ENCODE results near the gene HMG20B.

The HMG20B gene

GRCh38 chr19:3617463-3617862, 44.7 kb downstream of the HMG20B start:
- TF ChIP-seq, protein P1, sequence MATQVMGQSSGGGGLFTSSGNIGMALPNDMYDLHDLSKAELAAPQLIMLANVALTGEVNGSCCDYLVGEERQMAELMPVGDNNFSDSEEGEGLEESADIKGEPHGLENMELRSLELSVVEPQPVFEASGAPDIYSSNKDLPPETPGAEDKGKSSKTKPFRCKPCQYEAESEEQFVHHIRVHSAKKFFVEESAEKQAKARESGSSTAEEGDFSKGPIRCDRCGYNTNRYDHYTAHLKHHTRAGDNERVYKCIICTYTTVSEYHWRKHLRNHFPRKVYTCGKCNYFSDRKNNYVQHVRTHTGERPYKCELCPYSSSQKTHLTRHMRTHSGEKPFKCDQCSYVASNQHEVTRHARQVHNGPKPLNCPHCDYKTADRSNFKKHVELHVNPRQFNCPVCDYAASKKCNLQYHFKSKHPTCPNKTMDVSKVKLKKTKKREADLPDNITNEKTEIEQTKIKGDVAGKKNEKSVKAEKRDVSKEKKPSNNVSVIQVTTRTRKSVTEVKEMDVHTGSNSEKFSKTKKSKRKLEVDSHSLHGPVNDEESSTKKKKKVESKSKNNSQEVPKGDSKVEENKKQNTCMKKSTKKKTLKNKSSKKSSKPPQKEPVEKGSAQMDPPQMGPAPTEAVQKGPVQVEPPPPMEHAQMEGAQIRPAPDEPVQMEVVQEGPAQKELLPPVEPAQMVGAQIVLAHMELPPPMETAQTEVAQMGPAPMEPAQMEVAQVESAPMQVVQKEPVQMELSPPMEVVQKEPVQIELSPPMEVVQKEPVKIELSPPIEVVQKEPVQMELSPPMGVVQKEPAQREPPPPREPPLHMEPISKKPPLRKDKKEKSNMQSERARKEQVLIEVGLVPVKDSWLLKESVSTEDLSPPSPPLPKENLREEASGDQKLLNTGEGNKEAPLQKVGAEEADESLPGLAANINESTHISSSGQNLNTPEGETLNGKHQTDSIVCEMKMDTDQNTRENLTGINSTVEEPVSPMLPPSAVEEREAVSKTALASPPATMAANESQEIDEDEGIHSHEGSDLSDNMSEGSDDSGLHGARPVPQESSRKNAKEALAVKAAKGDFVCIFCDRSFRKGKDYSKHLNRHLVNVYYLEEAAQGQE (IDR thresholded peaks at IDR 0.05; ENCODE audit: low read depth): no peak
- no peak for TF ChIP-seq NFIC (IDR thresholded peaks at IDR 0.05)
- no peak for TF ChIP-seq FOXM1 (IDR thresholded peaks at IDR 0.05; ENCODE audit: borderline replicate concordance, low read depth)
- TF ChIP-seq EP300 (IDR thresholded peaks at IDR 0.05; ENCODE audit: borderline replicate concordance): no peak
- TF ChIP-seq ZBTB7A (IDR thresholded peaks at IDR 0.05; ENCODE audit: low read depth): no peak
- no peak for TF ChIP-seq CREB1 (IDR thresholded peaks at IDR 0.05; ENCODE audit: low read depth)
- TF ChIP-seq CEBPB (IDR thresholded peaks at IDR 0.05): no peak
- TF ChIP-seq, protein P2, sequence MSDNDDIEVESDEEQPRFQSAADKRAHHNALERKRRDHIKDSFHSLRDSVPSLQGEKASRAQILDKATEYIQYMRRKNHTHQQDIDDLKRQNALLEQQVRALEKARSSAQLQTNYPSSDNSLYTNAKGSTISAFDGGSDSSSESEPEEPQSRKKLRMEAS (IDR thresholded peaks at IDR 0.05): no peak
- no peak for TF ChIP-seq YY1 (IDR thresholded peaks at IDR 0.05; ENCODE audit: low read depth)

DNA sequence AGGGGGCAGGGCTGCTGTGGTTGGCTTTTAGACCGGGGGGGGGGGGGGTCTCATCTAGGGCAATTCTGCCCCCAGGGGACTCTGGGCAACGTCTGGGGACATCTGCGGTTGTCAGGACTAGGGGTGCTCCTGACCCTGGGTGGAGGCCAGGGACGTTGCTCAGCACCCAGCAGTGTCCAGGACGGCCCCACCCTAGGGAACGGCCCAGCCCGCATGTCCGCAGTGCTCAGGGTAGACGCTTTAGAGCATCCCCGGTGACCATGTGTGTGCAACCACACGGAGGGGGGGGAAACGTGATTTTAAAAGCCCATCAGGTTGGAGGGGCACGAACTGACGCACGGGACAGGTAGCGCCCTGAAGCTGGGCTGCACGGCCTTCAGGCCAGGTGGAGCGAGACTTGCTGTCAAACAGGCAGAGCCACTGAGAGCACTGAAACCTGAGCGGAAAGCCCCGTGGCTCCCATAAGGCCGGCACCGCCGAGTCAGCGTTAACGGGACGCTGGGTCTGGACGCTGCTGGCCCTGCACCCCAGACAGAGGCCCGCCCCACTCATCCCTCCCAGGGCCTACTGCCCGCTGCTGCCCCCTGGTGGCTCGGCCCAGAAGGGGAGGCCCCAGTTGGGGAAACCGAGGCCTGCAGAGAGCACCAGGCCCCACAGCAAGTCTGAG, 45.5 kb downstream of the HMG20B start:
- TF ChIP-seq RAD21 (IDR thresholded peaks at IDR 0.05; ENCODE audit: low read depth) (peak; percentile 64), NFIC (IDR thresholded peaks at IDR 0.05) (no peak), FOXM1 (IDR thresholded peaks at IDR 0.05; ENCODE audit: borderline replicate concordance, low read depth) (no peak), YY1 (IDR thresholded peaks at IDR 0.05; ENCODE audit: low read depth) (no peak), TEAD4 (IDR thresholded peaks at IDR 0.05) (no peak)
- TF ChIP-seq, protein P3, sequence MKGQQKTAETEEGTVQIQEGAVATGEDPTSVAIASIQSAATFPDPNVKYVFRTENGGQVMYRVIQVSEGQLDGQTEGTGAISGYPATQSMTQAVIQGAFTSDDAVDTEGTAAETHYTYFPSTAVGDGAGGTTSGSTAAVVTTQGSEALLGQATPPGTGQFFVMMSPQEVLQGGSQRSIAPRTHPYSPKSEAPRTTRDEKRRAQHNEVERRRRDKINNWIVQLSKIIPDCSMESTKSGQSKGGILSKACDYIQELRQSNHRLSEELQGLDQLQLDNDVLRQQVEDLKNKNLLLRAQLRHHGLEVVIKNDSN (IDR thresholded peaks at IDR 0.05): no peak
- TF ChIP-seq, protein P1 (IDR thresholded peaks at IDR 0.05; ENCODE audit: low read depth): no peak

- TF ChIP-seq, protein P2 (IDR thresholded peaks at IDR 0.05): no peak
- TF ChIP-seq TAF1 (IDR thresholded peaks at IDR 0.05; ENCODE audit: low read depth): no peak
- no peak for TF ChIP-seq FOXM1 (IDR thresholded peaks at IDR 0.05; ENCODE audit: borderline replicate concordance, low read depth)
- TF ChIP-seq, protein P1 (IDR thresholded peaks at IDR 0.05; ENCODE audit: low read depth): no peak
- no peak for TF ChIP-seq YY1 (IDR thresholded peaks at IDR 0.05; ENCODE audit: low read depth)
- TF ChIP-seq CEBPB (IDR thresholded peaks at IDR 0.05): no peak
- no peak for TF ChIP-seq EGR1 (IDR thresholded peaks at IDR 0.05)
- TF ChIP-seq TCF12 (IDR thresholded peaks at IDR 0.05; ENCODE audit: low read depth): no peak
- TF ChIP-seq, protein P3 (IDR thresholded peaks at IDR 0.05): no peak
- TF ChIP-seq TEAD4 (IDR thresholded peaks at IDR 0.05): no peak
- no peak for TF ChIP-seq RAD21 (IDR thresholded peaks at IDR 0.05; ENCODE audit: low read depth)
- TF ChIP-seq CREB1 (IDR thresholded peaks at IDR 0.05; ENCODE audit: low read depth): no peak
- no peak for TF ChIP-seq ZBTB7A (IDR thresholded peaks at IDR 0.05; ENCODE audit: low read depth)
- TF ChIP-seq NFIC (IDR thresholded peaks at IDR 0.05): no peak
- no peak for TF ChIP-seq EP300 (IDR thresholded peaks at IDR 0.05; ENCODE audit: borderline replicate concordance)
These were observed 46.3 kb downstream of the HMG20B start for GRCh38 chr19:3618811-3619630.

DNA sequence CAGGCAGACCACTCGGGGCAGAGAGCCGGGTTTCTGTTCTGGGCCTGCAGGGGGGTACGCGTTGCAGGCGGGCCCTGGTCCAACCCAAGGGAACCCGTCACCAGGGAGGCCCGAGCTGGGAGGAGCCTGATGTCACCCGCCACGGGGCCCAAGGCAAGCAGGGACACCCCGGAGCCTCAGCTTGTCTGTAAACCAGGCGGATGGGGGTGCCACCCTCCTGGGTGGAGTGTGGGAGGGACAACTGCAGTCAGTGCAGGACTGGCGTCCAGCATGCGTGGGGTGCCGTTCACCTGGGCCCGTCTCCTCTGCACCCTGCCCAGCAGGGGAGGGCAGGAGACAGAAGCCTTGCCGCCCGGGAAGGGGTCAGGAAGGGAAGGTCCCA, 46.9 kb downstream of the HMG20B start:
- no peak for TF ChIP-seq EGR1 (IDR thresholded peaks at IDR 0.05)
- no peak for TF ChIP-seq CEBPB (IDR thresholded peaks at IDR 0.05)
- no peak for TF ChIP-seq NFIC (IDR thresholded peaks at IDR 0.05)
- TF ChIP-seq RAD21 (IDR thresholded peaks at IDR 0.05; ENCODE audit: low read depth): no peak
- no peak for TF ChIP-seq TAF1 (IDR thresholded peaks at IDR 0.05; ENCODE audit: low read depth)
- TF ChIP-seq, protein P1 (IDR thresholded peaks at IDR 0.05; ENCODE audit: low read depth): no peak
- no peak for TF ChIP-seq YY1 (IDR thresholded peaks at IDR 0.05; ENCODE audit: low read depth)
- no peak for TF ChIP-seq TCF12 (IDR thresholded peaks at IDR 0.05; ENCODE audit: low read depth)
- no peak for TF ChIP-seq ZBTB7A (IDR thresholded peaks at IDR 0.05; ENCODE audit: low read depth)
- TF ChIP-seq, protein P3 (IDR thresholded peaks at IDR 0.05): no peak
